Gastroesophageal sphincter (tissue), 4 donors: ENCODE data around the gene LNX1. TPM values are rescaled to one million over a fixed set of nuclear protein-coding genes. Genes with fewer than 3 reads are reported as not detected.

ENCODE experiments used
- ATAC-seq: fragments of 150-250 bp; one replicate; pipeline ENCODE4 v1.9.1; 2016; ENCODE audit warnings: mild to moderate bottlenecking, moderate library complexity
- H3K27ac ChIP-seq, 4 donors: fragments of 200-600 bp; sonication (generic) in 3 of 4; 1 replicate in 3 of 4; 2 replicates in 1 of 4; pipeline ENCODE4 v1.5.1; 2016 to 2019
- H3K27me3 ChIP-seq: fragments of 200-600 bp; sonication (generic); one replicate; pipeline ENCODE4 v1.5.1; 2019
- H3K36me3 ChIP-seq, 2 donors: fragments of 200-600 bp; sonication (generic); one replicate each; pipeline ENCODE4 v1.5.1; 2019; ENCODE audit warnings: control low read depth in 1 of 2
- H3K4me1 ChIP-seq, 3 donors: fragments of 200-600 bp; sonication (generic); 1 replicate in 2 of 3; 2 replicates in 1 of 3; pipeline ENCODE4 v1.5.1; 2016 to 2019; ENCODE audit warnings: control low read depth in 2 of 3
- H3K4me3 ChIP-seq, 2 donors: fragments of 200-600 bp; sonication (generic); one replicate each; pipeline ENCODE4 v1.5.1; 2019; ENCODE audit warnings: mild to moderate bottlenecking in 1 of 2, moderate library complexity in 1 of 2
- H3K9me3 ChIP-seq, 3 donors: fragments of 200-600 bp; sonication (generic); one replicate each; pipeline ENCODE4 v1.5.1; 2017 to 2019; ENCODE audit warnings: control low read depth in 2 of 3
- CTCF ChIP-seq, 4 experiments: fragments of 200-600 bp in 2 of 4; fragments of 450-650 bp in 2 of 4; sonication (generic) in 1 of 4; IDR thresholded peaks; one replicate each; pipeline ENCODE4 v1.5.1; 2017 to 2019; ENCODE audit warnings: antibody characterized with exemption in 4 of 4, mild to moderate bottlenecking in 2 of 4, moderate library complexity in 2 of 4
- EP300 ChIP-seq: sonication (generic); formaldehyde crosslinking; IDR thresholded peaks from one replicate; pipeline ENCODE4 v1.6.1; 2017; ENCODE audit warnings: antibody characterized with exemption, mild to moderate bottlenecking
- POLR2A ChIP-seq, 2 donors: fragments of 450-650 bp; IDR thresholded peaks; one replicate each; pipeline ENCODE4 v1.6.1; 2017; ENCODE audit warnings: antibody characterized with exemption in 2 of 2, mild to moderate bottlenecking in 2 of 2, moderate library complexity in 1 of 2
- POLR2AphosphoS5 ChIP-seq: sonication (generic); formaldehyde crosslinking; IDR thresholded peaks from one replicate; pipeline ENCODE4 v1.6.1; 2017; ENCODE audit warnings: antibody characterized with exemption
- WGBS, 2 donors: methylation state at CpG; one replicate each; pipeline ENCODE4 v1.1.5; 2018; ENCODE audit warnings: low coverage in 1 of 2; 5-methylcytosine and 5-hydroxymethylcytosine counted together
- total RNA-seq, 4 donors: library from RNA; depleted of rRNA; stranded (reverse); fragments of >200 nt; gene quantifications; one replicate each; pipeline ENCODE4 v1.1.0, GENCODE V29; 2016

The LNX1 gene
- total RNA-seq, 4 donors from 2014 or later, result 2.6 to 13.6 (median 7.2) TPM

- 78 to 92% methylated on average over 4 to 5 of the region's 6 CpGs for WGBS, 2 donors
- Histone ChIP-seq H3K9me3 (no peaks in the 10 kb centered on the region), H3K4me3 (no peak overlapping the region), H3K27ac (no peak overlapping the region), H3K4me1 (no peaks in the 10 kb centered on the region), H3K36me3 (no peaks in the 10 kb centered on the region), H3K27me3 (no peaks in the 10 kb centered on the region)
- no peak for TF ChIP-seq POLR2A (IDR thresholded peaks at IDR 0.05)
- no peak for TF ChIP-seq EP300
- ATAC-seq, result no peak
These were observed 39.3 kb downstream of the LNX1 start for GRCh38 chr4:53551958-53552357.

GRCh38 chr4:53551281-53551864, 39.9 kb downstream of the LNX1 start:
- no peaks in the 10 kb centered on the region for H3K36me3 ChIP-seq
- no peak overlapping the region for H3K4me3 ChIP-seq
- H3K27me3 ChIP-seq, result no peaks in the 10 kb centered on the region
- no peaks in the 10 kb centered on the region for H3K4me1 ChIP-seq
- 86% methylated on average over 7 of the region's 7 CpGs for WGBS, 2 donors
- H3K9me3 ChIP-seq, result no peaks in the 10 kb centered on the region
- H3K27ac ChIP-seq, result no peak overlapping the region
- ATAC-seq, result no peak
- no peak for TF ChIP-seq EP300
- TF ChIP-seq CTCF (IDR thresholded peaks at IDR 0.05), result no peak

- no peak for ATAC-seq
- Histone ChIP-seq H3K27me3 (no peaks in the 10 kb centered on the region), H3K36me3 (no peaks in the 10 kb centered on the region), H3K4me1 (peaks cover 0 to 3% (median 0%) of the 10 kb centered on the region in 3 donors), H3K9me3 (no peaks in the 10 kb centered on the region), H3K27ac (no peak overlapping the region), H3K4me3 (no peak overlapping the region)
- 95 to 100% methylated on average over 2 to 3 of the region's 3 CpGs for whole genome bisulfite sequencing, 2 donors
- TF ChIP-seq CTCF (IDR thresholded peaks at IDR 0.05) (no peak), EP300 (no peak), POLR2AphosphoS5 (no peak), POLR2A (IDR thresholded peaks at IDR 0.05) (no peak)
These were observed 42.6 kb downstream of the LNX1 start for GRCh38 chr4:53548662-53549061.

GRCh38 chr4:53547983-53548382, 43.3 kb downstream of the LNX1 start:
- Histone ChIP-seq H3K9me3 (no peaks in the 10 kb centered on the region), H3K36me3 (no peaks in the 10 kb centered on the region), H3K27ac (no peak overlapping the region), H3K4me3 (no peak overlapping the region), H3K4me1 (peaks cover 0 to 10% (median 0%) of the 10 kb centered on the region in 3 donors), H3K27me3 (no peaks in the 10 kb centered on the region)
- WGBS, 2 donors, result 27 to 36% methylated on average over 2 of the region's 2 CpGs
- no peak for ATAC-seq
- TF ChIP-seq POLR2AphosphoS5, result no peak
- no peak for TF ChIP-seq CTCF (IDR thresholded peaks at IDR 0.05)
- no peak for TF ChIP-seq POLR2A (IDR thresholded peaks at IDR 0.05)
- TF ChIP-seq EP300, result no peak

- no peaks in the 10 kb centered on the region for H3K36me3 ChIP-seq
- peaks cover 3 to 27% (median 6%) of the 10 kb centered on the region in 3 donors for H3K4me1 ChIP-seq
- no peak overlapping the region for H3K27ac ChIP-seq
- 79 to 100% methylated on average over 3 of the region's 3 CpGs for WGBS, 2 donors
- no peak overlapping the region for H3K4me3 ChIP-seq
- H3K27me3 ChIP-seq, result no peaks in the 10 kb centered on the region
- H3K9me3 ChIP-seq, result no peaks in the 10 kb centered on the region
- TF ChIP-seq POLR2A (IDR thresholded peaks at IDR 0.05) (no peak), EP300 (no peak), POLR2AphosphoS5 (no peak), CTCF (IDR thresholded peaks at IDR 0.05) (no peak)
- no peak for ATAC-seq
These were observed 45.2 kb downstream of the LNX1 start for GRCh38 chr4:53545942-53546581.
